ENCODE measurements around the gene TMPRSS2.

GRCh38 chr21:41459884-41460534 lies 47.9 kb downstream of the TMPRSS2 start:
- TF ChIP-seq GATA2 (IDR thresholded peaks at IDR 0.05; ENCODE audit: low read depth, low read length), result no peak
- TF ChIP-seq GATA3 (IDR thresholded peaks at IDR 0.05; ENCODE audit: low read depth, low read length), result no peak

All from SH-SY5Y (cell line).